ENCODE data around the gene CDCA7L.

The CDCA7L gene

DNA sequence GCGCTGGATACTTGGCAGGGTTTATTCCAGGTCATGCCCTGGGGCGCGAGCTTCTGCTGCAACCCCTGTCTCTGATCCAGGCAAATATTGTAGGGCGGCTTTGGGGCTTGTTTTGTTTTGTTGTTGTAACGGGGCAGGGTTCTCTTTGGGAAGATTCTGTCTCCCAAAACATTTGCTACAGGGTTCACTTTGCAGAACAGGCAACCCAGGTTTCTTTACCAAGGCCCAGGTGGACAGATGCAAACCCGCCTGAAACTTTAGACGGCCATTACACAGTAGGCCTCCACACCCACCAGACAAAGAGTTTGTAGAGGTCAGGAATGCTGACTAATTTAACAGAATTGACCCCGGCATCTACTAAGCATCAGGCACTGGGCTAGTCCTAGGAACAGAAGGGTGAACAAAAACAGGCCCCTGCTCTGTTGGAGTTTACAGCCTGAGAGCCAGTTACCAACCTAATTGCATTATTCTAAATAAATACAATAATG is 567 bp upstream of the CDCA7L start:
- DNase-seq (ENCODE audit: low read depth): no peak
- peak overlapping the region; percentile 77 for H3K4me3 ChIP-seq (ENCODE audit: low read depth, low read length)
- no peak for TF ChIP-seq CTCF (conservative IDR thresholded peaks at IDR 0.05; ENCODE audit: low read depth, low read length)

DNA sequence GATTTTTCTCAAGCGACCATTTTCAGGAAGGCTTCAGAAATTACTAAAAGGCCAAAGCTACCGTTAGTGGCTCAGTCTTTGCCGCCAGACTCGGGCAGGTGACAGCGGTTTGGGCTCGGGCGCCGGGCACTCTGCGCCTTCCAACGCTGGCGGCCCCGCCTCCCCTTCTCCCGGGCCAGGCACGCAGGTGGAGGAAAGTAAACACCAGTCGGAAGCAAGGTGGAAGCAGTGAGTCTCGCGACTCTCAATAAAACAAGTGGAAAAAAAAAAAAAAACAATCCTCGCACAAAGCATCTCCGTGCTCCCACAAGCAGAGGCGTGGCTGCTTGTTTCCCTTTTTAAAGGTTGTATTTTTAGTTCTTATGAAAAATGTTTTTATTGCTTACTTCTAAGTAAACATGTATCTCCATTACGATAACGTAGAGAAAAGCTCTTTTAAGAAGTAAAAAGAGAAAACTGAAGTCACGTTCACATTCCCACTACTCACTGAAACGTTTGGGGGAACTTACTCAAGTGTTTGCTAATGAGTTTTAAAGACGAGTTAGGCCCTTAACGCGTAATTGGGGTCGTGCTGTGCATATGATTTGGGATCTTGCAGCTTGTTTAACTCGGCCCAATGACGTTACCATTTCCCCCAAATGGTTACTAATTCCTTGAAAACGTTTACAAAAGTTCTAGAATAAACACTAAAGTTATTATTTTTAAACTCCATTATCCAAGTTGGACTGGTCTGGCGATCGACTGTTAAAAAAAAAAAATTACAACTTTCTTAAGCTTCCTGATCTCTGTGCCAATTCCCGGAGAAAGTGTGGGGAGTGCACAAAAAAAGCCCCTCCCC is 864 bp downstream of the CDCA7L start:
- peak overlapping the region; percentile 77 for H3K4me3 ChIP-seq (ENCODE audit: low read depth, low read length)
- peak; percentile 30 for TF ChIP-seq CTCF (conservative IDR thresholded peaks at IDR 0.05; ENCODE audit: low read depth, low read length)
- peak; percentile 68 for DNase-seq (ENCODE audit: low read depth)

- H3K4me3 ChIP-seq (ENCODE audit: low read depth, low read length): no peak overlapping the region
- no peak for DNase-seq (ENCODE audit: low read depth)
- TF ChIP-seq CTCF (conservative IDR thresholded peaks at IDR 0.05; ENCODE audit: low read depth, low read length): no peak
Measured at GRCh38 chr7:21943436-21943835, 2.3 kb downstream of the CDCA7L start.

GRCh38 chr7:21942955-21943354 is 2.7 kb downstream of the CDCA7L start:
- no peak overlapping the region for H3K4me3 ChIP-seq (ENCODE audit: low read depth, low read length)
- no peak for TF ChIP-seq CTCF (conservative IDR thresholded peaks at IDR 0.05; ENCODE audit: low read depth, low read length)
- peak; percentile 27 for DNase-seq (ENCODE audit: low read depth)

DNA sequence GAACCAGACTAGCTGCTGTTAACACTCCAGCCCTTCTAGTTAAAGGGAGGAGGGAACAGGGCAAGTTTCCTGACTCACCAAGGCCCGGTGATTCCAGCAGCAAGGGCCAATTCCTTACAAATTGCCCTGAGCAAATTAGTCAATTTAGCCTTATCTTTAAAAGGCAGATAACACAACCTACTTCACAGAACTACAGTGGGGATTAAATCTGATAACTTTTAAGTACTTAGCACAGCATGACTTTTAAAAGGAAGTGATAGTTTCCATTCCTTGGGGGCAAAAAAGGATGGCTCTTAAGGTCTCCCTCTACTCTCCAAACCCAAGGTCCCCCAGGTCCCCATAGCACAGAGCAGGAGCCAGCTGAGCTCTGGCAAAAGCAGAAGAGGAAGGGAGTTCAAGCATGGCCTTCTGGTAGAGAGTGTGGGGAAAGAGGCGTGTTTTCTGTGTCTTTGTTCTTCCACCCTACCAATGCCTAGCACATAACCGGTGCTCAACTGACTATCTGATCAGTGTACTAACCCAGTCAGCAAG is 4.0 kb downstream of the CDCA7L start:
- H3K4me3 ChIP-seq (ENCODE audit: low read depth, low read length): no peak overlapping the region
- no peak for TF ChIP-seq CTCF (conservative IDR thresholded peaks at IDR 0.05; ENCODE audit: low read depth, low read length)
- peak; percentile 30 for DNase-seq (ENCODE audit: low read depth)

GRCh38 chr7:21939858-21940372 is 5.8 kb downstream of the CDCA7L start:
- no peak for DNase-seq (ENCODE audit: low read depth)
- H3K4me3 ChIP-seq (ENCODE audit: low read depth, low read length): no peak overlapping the region
- TF ChIP-seq CTCF (conservative IDR thresholded peaks at IDR 0.05; ENCODE audit: low read depth, low read length): no peak

Measured in choroid plexus epithelial cell (primary cell).